HepG2 (cell line): Measurements from ENCODE around the gene OSBP. TPM values are rescaled to one million over a fixed set of nuclear protein-coding genes. Genes with fewer than 3 reads are reported as not detected.

Experiments used
- ARID3A ChIP-seq: IDR thresholded peaks from 2 replicates; pipeline ENCODE4 v1.6.1; 2012; ENCODE audit warnings: low read depth, low read length, improper control_type of control experiment
- EZH2 ChIP-seq: conservative IDR thresholded peaks from 2 replicates; pipeline ENCODE4 v1.6.1; 2012; ENCODE audit warnings: mild to moderate bottlenecking, low read depth, low read length, moderate library complexity
- GATA4 ChIP-seq: sonication (generic); IDR thresholded peaks from 2 replicates; pipeline ENCODE4 v1.6.1; 2016; ENCODE audit warnings: antibody characterized with exemption, low read depth, borderline replicate concordance
- GFI1 ChIP-seq: sonication (generic); formaldehyde crosslinking; IDR thresholded peaks from 2 replicates; pipeline ENCODE4 v1.5.0; 2020; ENCODE audit warnings: missing genetic modification reagents, mild to moderate bottlenecking, borderline replicate concordance
- ISX ChIP-seq: sonication (generic); formaldehyde crosslinking; conservative IDR thresholded peaks from 2 replicates; pipeline ENCODE4 v1.5.0; 2020; ENCODE audit warnings: missing genetic modification reagents
- MYNN ChIP-seq: sonication (generic); formaldehyde crosslinking; IDR thresholded peaks from 2 replicates; pipeline ENCODE4 v1.4.0; 2020; ENCODE audit warnings: mild to moderate bottlenecking, low read depth, missing genetic modification reagents
- PAXIP1 ChIP-seq: sonication (generic); formaldehyde crosslinking; conservative IDR thresholded peaks from 2 replicates; pipeline ENCODE4 v1.4.0; 2020; ENCODE audit warnings: mild to moderate bottlenecking, missing genetic modification reagents, moderate library complexity
- PREB ChIP-seq: sonication (generic); formaldehyde crosslinking; IDR thresholded peaks from 2 replicates; pipeline ENCODE4 v1.4.0; 2020; ENCODE audit warnings: missing genetic modification reagents
- SIX4 ChIP-seq: sonication (generic); formaldehyde crosslinking; IDR thresholded peaks from 2 replicates; pipeline ENCODE4 v1.4.0; 2020; ENCODE audit warnings: missing genetic modification reagents
- STAG1 ChIP-seq: sonication (generic); formaldehyde crosslinking; IDR thresholded peaks from 2 replicates; pipeline ENCODE4 v1.4.0; 2020; ENCODE audit warnings: missing genetic modification reagents
- TFAP4 ChIP-seq: sonication (generic); IDR thresholded peaks from 2 replicates; pipeline ENCODE4 v1.6.1; 2016; ENCODE audit warnings: low read depth, borderline replicate concordance
- ZMYM4 ChIP-seq: sonication (generic); formaldehyde crosslinking; IDR thresholded peaks from 2 replicates; pipeline ENCODE4 v1.8.1; 2023; ENCODE audit warnings: mild to moderate bottlenecking, missing genetic modification reagents
- ZNF317 ChIP-seq: sonication (generic); formaldehyde crosslinking; IDR thresholded peaks from 2 replicates; pipeline ENCODE4 v1.5.0; 2020; ENCODE audit warnings: mild to moderate bottlenecking, missing genetic modification reagents
- ZNF354B ChIP-seq: sonication (generic); formaldehyde crosslinking; IDR thresholded peaks from 2 replicates; pipeline ENCODE4 v1.8.0; 2022; ENCODE audit warnings: mild to moderate bottlenecking, missing genetic modification reagents
- ZNF549 ChIP-seq: sonication (generic); formaldehyde crosslinking; IDR thresholded peaks from 2 replicates; pipeline ENCODE4 v1.5.0; 2020; ENCODE audit warnings: missing genetic modification reagents
- ZNF598 ChIP-seq: sonication (generic); formaldehyde crosslinking; IDR thresholded peaks from 2 replicates; pipeline ENCODE4 v1.5.1; 2020; ENCODE audit warnings: mild to moderate bottlenecking, missing genetic modification reagents, borderline replicate concordance
- ZNF616 ChIP-seq: sonication (generic); formaldehyde crosslinking; IDR thresholded peaks from 2 replicates; pipeline ENCODE4 v1.5.0; 2020; ENCODE audit warnings: low read depth, mild to moderate bottlenecking, missing genetic modification reagents
- ZNF766 ChIP-seq: sonication (generic); formaldehyde crosslinking; IDR thresholded peaks from 2 replicates; pipeline ENCODE4 v1.5.0; 2020; ENCODE audit warnings: missing genetic modification reagents, borderline replicate concordance
- ZNF772 ChIP-seq: sonication (generic); formaldehyde crosslinking; IDR thresholded peaks from 2 replicates; pipeline ENCODE4 v1.5.0; 2020; ENCODE audit warnings: mild to moderate bottlenecking, missing genetic modification reagents
- polyA plus RNA-seq, 8 experiments: library from polyadenylated mRNA; depleted of rRNA in 3 of 8; stranded (reverse) in 7 of 8; unstranded in 1 of 8; fragments of >200 nt; fragmentation: Illumina TruSeq in 4 of 8; extraction: Trizol in 4 of 8; gene quantifications; 2 replicates each; pipeline versions ENCODE4 v1.2.1 to v1.2.3, GENCODE V29; 2011 to 2016; ENCODE audit warnings: low read depth in 4 of 8, missing spikeins in 1 of 8, mixed read lengths in 1 of 8; ENCODE audit not compliant: insufficient read depth in 1 of 8
- total RNA-seq, 5 experiments: library from RNA; depleted of rRNA; stranded (reverse); fragments of >200 nt; fragmentation: Illumina TruSeq; extraction: Trizol; gene quantifications; 2 replicates each; pipeline ENCODE4 v1.2.3, GENCODE V29; 2016; ENCODE audit warnings: low read depth in 1 of 5
- TF ChIP-seq, protein P1 (sequence below): sonication (generic); formaldehyde crosslinking; IDR thresholded peaks from 2 replicates; pipeline ENCODE4 v1.8.0; 2022; ENCODE audit warnings: missing genetic modification reagents, mild to moderate bottlenecking, moderate library complexity, borderline replicate concordance
- TF ChIP-seq, protein P2 (sequence below): sonication (generic); formaldehyde crosslinking; IDR thresholded peaks from 2 replicates; pipeline ENCODE4 v1.8.1; 2023; ENCODE audit warnings: mild to moderate bottlenecking, missing genetic modification reagents

Gene OSBP
- total and polyA plus RNA-seq, 2 of the 13 experiments (the other 11 are each of a cell fraction or from before 2014, with no cell fraction given), result 12.1 to 13.5 TPM

- TF ChIP-seq PAXIP1 (CRISPR knock-in tag) (no peak), STAG1 (no peak), EZH2 (no peak), GFI1 (CRISPR knock-in tag) (0 out of 2 replicates have a peak, but pooled peaks have one; percentile 29), SIX4 (CRISPR knock-in tag) (no peak), ZNF772 (CRISPR knock-in tag) (peak; percentile 21; the same call in 1 of the 2 replicates), ZNF598 (CRISPR knock-in tag) (no peak), GATA4 (no peak), TFAP4 (no peak), PREB (CRISPR knock-in tag) (no peak), ZNF766 (CRISPR knock-in tag) (no peak), ZNF354B (CRISPR knock-in tag) (no peak), MYNN (CRISPR knock-in tag) (no peak), ISX (no peak), ZNF317 (CRISPR knock-in tag) (no peak), ARID3A (no peak), ZMYM4 (CRISPR knock-in tag) (no peak), ZNF616 (CRISPR knock-in tag) (no peak), ZNF549 (CRISPR knock-in tag) (no peak)
- TF ChIP-seq, protein P1, sequence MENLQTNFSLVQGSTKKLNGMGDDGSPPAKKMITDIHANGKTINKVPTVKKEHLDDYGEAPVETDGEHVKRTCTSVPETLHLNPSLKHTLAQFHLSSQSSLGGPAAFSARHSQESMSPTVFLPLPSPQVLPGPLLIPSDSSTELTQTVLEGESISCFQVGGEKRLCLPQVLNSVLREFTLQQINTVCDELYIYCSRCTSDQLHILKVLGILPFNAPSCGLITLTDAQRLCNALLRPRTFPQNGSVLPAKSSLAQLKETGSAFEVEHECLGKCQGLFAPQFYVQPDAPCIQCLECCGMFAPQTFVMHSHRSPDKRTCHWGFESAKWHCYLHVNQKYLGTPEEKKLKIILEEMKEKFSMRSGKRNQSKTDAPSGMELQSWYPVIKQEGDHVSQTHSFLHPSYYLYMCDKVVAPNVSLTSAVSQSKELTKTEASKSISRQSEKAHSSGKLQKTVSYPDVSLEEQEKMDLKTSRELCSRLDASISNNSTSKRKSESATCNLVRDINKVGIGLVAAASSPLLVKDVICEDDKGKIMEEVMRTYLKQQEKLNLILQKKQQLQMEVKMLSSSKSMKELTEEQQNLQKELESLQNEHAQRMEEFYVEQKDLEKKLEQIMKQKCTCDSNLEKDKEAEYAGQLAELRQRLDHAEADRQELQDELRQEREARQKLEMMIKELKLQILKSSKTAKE, result no peak
- TF ChIP-seq, protein P2, sequence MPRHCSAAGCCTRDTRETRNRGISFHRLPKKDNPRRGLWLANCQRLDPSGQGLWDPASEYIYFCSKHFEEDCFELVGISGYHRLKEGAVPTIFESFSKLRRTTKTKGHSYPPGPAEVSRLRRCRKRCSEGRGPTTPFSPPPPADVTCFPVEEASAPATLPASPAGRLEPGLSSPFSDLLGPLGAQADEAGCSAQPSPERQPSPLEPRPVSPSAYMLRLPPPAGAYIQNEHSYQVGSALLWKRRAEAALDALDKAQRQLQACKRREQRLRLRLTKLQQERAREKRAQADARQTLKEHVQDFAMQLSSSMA (CRISPR knock-in tag), result no peak
Measured at GRCh38 chr11:59560290-59560701, 55.3 kb downstream of the OSBP start (continued).
